ENCODE measurements around the gene TMTC4.
"Not testable (repeated sequence)": the region's sequence is repeated elsewhere in the genome, so short reads cannot be mapped to it uniquely, and the experiment has no call there.

TMTC4 gene, protein sequence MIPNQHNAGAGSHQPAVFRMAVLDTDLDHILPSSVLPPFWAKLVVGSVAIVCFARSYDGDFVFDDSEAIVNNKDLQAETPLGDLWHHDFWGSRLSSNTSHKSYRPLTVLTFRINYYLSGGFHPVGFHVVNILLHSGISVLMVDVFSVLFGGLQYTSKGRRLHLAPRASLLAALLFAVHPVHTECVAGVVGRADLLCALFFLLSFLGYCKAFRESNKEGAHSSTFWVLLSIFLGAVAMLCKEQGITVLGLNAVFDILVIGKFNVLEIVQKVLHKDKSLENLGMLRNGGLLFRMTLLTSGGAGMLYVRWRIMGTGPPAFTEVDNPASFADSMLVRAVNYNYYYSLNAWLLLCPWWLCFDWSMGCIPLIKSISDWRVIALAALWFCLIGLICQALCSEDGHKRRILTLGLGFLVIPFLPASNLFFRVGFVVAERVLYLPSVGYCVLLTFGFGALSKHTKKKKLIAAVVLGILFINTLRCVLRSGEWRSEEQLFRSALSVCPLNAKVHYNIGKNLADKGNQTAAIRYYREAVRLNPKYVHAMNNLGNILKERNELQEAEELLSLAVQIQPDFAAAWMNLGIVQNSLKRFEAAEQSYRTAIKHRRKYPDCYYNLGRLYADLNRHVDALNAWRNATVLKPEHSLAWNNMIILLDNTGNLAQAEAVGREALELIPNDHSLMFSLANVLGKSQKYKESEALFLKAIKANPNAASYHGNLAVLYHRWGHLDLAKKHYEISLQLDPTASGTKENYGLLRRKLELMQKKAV

DNA sequence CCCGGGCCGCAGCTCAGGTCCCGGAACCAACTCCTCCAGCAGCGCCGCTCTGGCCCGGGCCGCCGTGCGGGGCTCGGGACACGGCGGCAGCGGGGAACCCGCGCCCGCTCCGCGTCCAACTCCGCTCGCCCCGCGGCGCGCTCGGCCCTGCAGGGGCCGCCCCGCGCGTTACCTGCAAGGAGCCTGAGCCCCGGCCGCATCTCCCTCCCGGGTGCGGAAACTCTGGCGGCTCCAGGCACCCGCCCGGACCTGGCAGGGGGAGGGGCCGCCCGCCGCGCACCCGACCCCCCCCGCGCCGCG is at the start of gene TMTC4:
TSS of gene TMTC4 (minus strand) at position 224 of the 300 bp plus-strand sequence. CDS start 4,433 bp downstream, outside the sequence.
- no peak for DNase-seq

DNA sequence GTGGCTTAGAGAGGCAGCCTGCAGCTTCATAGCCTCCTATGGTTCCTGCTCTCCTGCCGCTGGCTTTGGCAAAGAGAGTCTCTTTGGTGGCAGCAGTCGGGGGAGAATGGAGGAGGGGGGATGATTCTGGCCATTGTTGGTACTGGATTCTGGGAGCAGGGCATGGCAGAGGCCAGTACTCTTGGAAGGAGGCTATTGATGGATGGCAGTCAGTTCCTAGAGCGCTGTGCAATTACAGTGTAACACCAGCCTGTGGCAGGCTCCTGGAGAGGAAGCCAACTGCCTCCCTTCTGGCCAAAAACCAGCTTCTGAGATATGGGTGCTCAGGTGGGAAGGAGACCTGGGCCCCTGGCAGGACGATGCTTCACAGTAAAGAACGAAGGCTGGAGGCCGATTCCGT is 47.9 kb upstream of the TMTC4 start:
- DNase-seq = no peak

DNA sequence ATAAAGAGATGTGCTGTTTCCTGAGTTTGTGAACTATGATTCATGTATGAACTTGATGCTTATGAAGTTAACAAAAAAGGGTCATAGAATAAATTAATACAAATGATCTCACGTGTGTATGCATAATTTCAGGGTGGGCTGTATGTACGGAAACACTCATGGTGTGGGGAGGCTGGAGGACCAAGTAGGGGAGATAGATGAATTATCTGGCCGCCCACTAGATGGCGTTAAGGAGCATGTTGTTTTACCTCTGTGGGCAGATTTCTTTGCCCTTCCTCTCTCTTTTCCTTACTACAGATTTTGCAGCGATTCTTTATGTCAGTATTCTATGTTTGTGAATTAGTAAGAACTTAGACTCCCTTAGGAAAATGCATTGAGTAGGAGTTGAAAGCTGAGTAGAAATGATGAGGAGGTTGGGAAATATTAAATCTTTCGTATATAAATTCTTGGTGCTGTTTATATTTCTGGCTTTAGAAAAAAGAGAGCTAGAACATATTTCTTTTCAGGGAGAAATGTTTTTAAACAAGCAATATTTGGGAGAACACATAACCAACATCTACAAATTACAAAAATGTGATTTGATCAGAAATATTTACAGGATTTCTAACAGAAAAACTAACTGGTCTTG is 47.4 kb upstream of the TMTC4 start:
- DNase-seq = peak; percentile 80

DNA sequence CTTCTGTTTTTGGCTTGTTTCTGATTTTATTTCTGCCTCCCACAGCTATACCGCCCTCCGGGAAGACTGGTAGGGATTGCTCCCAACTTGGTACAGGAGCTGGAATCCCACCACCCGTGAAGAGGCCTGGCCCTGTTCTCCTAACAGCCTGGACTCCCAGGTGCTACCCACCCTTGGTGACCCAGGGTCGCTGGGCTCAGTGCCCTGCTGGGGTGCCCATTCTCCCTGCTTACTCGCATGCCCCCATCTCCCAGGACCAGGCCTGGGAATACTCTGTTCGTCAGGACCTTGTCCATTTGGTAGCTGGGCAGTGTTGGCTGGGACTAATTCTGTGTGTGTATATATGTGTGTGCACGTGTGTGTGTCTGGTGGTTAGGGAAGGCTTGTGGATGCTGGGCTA is 41.0 kb upstream of the TMTC4 start:
- no peak for DNase-seq

DNA sequence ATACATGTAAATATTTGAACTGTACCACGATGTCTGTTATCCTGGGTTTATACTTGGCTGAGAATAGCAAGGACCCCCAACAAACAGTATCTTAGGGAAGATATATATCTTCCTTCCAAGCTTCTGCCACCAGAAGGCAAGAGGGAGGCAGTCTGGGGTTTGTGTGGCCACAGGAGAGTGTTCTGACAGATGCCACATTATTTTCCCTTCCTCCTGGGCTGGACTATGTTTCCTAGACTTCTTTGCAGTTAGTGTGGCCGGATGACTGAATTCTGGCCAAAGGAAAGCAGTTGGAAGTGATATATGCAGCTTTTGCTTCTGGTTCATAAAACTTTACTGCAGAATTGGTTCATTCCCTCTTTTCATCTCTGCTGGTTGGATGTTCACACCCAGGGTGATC is 39.9 kb upstream of the TMTC4 start:
- no peak for DNase-seq

DNA sequence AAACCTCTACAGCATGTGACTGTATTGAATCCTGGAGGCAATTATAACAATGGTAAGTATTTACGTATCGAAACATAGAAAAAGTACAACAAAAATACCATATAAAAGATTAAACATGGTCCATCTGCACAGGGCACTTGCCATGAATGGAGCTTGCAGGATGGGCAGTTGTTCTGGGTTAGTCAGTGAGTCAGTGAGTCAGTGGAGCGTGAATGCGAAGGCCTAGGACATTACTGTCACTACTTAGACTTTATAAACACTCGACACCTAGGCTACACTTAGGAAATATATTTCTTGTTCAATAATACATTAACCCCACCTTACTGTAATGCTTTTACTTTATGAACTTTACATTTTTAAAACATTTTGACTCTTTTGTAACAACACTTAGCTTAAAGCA is 35.6 kb upstream of the TMTC4 start:
- no peak for DNase-seq

DNA sequence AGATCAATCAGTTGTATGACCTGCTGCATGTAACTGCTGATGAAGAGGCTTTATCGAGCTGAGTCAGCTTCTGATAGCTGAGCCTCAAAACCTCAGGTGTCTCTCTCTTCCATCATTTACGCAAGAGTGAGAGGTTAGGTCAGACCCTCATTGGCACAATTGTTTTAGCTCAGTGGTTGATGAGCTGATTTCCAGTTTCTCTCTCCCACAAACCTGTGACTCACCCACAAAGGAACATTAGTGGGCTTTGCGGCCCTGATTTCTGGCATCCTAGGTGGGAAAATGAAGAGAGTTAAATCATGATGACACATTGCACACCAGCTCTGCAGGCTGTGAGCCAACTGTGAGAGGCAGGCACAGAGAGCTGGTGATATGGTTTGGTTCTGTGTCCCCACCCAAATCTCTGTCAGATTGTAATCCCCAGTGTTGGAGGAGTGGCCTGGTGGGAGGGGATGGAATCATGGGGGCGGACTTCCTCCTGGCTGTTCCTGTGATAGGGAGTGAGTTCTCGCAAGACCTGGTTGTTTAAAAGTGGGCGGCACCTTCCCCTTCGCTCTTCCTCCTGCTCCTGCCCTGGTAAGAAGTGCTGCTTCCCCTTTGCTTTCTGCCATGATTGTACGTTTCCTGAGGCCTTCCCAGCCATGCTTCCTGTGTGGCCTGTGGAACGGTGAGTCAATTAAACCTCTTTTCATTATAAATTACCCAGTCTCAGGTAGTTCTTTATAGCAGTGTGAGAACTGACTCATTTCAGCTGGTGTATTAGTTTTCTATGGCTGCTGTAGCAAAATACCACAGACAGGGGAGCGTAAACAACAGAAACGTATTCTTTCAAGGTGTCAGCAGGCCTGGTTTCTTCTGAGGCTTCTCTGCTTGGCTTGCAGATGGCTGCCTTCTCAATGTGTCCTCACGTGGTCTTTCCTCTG is 33.5 kb upstream of the TMTC4 start:
- DNase-seq = peak; percentile 40

DNA sequence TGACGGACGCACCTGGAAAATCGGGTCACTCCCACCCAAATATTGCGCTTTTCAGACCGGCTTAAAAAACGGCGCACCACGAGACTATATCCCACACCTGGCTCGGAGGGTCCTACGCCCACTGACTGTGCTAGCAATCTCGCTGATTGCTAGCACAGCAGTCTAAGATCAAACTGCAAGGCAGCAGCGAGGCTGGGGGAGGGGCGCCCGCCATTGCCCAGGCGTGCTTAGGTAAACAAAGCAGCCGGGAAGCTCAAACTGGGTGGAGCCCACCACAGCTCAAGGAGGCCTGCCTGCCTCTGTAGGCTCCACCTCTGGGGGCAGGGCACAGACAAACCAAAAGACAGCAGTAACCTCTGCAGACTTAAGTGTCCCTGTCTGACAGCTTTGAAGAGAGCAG is 23.7 kb upstream of the TMTC4 start:
- not testable (repeated sequence) for DNase-seq

DNA sequence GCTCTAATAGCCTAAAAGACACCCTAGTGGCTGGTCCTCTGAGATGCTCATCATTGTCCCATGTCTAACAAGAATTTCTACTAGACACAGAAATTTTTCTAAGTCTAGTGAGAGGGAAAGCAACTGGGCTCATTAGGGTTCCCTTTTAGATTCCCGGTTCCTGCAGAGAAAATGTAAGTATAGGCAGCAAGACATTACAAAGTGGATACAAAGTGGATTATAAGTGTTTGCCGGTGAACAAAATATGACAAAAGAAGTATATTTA is 20.8 kb upstream of the TMTC4 start:
- no peak for DNase-seq

DNA sequence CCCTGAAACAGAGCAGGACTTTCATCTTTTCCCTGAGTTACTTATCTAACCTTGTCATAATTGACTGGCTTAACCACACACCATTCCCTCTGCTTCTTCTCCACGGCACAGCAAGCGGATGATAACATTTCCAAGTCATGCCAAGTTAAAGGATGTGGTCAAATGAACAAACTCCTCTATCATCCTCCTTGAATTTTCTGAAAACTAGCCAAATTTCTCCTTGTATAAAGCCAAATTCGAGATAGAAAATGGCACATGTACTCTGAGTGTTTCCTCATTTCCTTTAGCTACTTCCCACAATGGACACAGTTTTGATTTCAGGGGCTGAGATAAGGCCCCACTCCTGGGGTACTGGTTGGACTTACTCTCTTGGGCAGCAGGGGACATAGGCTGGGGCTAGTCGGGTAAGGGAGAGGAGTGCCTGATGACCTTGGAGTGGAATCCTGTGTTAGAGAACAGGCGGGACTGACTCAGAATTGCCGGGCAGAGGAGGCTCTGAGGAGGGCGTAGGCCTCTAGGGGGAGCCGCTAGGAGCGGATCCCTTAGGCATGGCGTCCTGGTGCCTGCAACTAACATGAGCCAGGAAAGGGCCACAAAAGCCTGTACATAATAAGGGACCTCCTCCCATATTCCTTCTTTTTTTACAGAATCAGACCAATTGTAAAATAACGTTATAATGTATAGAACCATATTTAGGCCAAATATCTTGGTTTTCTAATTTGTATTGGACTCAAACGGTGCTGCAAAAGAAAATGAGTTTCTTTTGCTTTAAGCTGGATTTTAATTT is 20.3 kb upstream of the TMTC4 start:
- DNase-seq = peak; percentile 35

DNA sequence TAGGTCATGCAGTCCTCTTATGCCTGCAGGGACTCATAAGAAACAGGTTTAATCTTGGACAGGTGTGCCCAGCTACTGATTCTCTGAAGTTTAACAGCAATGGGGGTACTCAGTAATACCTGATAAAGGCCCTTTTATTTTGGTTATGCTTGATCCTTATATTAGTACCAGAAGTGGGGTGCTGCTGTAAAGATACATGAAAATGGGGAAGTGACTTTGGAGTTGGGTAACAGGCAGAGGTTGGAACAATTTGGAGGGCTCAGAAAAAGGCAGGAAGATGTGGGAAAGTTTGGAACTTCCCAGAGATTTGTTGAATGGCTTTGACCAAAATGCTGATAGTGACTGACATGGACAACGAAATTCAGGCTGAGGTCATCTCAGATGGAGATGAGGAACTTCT is 14.6 kb upstream of the TMTC4 start:
- no peak for DNase-seq

DNA sequence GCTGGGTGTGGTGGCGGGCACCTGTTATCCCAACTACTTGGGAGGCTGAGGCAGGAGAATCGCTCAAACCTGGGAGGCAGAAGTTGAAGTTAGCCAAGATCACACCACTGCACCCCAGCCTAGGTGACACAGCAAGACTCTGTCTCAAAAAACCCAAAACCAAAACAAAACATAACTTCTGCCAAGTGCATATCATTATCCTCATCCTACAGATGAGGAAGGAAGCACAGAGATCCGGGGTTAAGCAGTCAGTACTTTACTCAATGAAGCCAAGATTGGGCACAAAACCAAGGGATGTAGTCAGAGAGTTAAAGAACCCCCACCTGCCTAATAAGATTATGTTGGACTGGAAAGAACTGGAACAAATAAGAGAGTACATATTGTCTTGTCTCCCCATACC is 5.5 kb upstream of the TMTC4 start:
- DNase-seq = no peak

DNA sequence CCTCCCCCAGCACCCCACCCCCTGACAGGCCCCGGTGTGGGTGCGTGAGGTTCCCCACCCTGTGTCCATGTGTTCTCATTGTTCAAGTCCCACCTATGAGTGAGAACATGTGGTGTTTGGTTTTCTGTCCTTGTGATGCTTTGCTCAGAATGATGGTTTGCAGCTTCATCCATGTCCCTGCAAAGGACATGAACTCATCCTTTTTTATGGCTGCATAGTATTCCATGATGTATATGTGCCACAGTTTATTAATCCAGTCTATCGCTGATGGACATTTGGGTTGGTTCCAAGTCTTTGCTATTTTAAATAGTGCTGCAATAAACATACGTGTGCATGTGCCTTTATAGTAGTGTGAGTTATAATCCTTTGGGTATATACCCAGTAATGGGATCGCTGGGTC is 2.5 kb upstream of the TMTC4 start:
- DNase-seq = not testable (repeated sequence)

DNA sequence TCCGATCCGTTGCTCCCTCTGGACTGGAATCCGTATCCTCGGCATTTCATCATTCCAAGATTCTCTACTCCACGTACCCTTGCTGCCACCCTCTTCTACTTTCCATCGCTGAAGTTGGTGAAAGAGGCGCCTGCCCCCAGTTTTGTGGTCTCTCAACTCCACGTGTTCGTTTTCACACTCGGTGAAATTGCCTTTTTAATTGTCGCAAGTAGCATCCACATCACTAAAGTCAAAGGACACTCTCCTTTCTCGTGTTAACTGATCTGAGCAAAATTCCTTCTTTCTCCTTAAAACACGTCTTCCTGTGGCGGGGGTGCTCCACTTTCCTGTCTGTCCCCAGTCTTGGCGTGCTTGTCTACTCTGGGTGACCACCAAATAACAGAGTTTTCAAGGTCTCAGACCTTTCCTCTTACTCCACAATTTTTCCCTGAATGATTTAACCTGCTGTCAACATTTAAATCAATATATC is 1.1 kb upstream of the TMTC4 start:
- DNase-seq = peak; percentile 44

DNA sequence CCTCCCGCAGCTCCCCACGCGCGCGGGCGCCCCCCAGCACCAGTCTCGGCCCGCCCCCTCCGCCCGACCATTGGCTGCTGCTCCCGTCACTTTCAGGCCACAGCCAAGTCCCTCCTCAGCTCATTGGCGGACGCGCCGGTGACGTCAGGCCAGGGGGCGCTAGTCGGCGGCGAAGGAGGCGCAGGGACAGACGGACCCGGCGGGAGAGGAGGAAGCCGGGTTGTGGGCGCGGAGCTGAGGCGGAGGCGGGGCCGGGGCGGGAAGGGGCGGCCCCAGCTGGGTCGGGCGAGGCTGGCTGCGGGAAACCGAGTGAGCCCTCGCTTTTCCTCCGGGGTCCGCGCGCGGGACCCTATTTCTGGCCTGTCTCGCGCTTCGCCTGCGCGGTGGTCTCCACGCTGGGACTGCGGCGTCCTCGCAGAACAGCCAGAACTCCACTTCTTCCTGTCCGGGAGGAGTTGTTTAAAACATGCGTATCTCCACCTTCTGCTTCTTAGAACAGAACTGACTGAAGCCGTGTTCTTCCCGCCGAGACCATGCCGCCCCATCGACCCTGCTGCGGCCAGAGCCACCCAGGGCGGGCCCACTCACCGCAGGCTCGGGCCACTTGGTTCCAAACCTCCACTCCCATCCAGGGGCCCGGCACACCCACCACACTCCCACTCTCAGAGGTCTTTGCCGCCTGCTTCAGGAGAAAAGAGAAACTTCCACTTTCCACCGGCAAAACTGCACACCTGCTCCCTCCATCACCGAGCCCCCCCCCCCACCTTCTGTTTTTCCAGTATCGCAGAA is 471 bp upstream of the TMTC4 start:
- DNase-seq = peak; percentile 100

DNA sequence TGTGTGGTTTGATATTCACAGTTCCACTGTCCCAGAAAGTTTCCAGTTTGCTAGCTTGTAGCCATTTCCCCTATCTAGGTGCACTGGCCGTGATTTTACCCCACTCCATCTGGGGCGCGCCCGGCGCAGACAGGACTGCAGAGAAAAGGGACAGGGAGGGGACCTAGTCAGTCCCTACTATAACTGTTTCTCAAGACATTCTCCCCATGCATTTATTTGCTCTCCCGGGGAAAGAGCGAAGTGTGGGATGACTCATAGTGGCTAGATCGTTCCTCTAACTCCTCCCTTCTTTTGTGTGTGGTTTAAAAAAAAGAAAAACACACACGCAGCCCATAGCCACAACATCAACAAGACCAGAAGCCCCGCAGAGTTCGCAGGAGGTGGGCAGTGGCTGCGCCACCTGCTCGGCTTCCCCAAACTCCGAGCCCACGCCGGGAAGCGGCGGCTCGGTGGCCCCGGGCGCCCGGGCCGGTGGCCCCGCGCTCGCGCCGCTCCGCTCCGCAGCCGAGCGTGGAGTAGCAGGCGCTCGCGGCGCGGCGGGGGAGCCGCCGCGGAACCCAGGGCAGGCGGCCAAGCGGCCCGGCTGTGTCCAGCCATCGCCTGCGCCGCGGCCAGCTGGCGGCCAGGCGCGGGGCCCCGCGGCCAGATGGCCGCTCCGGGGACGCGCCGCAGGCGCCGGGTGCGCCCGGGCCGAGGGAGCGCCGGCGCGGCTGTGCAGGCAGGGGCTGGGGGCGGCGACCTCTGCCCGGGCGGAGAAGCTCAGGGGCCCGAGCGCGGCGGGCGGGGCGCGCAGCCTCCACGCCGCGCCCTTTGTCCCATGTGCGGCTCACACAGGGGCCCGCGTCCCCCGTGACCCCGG is 653 bp downstream of the TMTC4 start:
- peak; percentile 47 for DNase-seq

DNA sequence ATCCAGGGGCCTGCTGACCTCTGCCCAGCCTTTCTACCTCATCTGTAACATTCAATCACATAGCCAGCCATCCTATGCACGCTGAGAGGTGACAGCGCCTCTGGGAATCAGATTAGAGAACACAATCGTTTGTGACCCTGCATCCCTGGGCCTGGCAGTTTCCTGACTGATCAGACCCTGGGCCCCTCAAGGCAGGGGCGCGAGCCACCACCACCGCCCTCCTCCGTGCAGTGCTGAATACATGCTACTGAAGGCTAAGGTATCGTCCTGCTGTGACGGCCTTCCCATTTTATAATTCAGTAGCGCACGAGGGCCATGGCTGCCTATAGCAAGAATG is 1.3 kb downstream of the TMTC4 start:
- no peak for DNase-seq

DNA sequence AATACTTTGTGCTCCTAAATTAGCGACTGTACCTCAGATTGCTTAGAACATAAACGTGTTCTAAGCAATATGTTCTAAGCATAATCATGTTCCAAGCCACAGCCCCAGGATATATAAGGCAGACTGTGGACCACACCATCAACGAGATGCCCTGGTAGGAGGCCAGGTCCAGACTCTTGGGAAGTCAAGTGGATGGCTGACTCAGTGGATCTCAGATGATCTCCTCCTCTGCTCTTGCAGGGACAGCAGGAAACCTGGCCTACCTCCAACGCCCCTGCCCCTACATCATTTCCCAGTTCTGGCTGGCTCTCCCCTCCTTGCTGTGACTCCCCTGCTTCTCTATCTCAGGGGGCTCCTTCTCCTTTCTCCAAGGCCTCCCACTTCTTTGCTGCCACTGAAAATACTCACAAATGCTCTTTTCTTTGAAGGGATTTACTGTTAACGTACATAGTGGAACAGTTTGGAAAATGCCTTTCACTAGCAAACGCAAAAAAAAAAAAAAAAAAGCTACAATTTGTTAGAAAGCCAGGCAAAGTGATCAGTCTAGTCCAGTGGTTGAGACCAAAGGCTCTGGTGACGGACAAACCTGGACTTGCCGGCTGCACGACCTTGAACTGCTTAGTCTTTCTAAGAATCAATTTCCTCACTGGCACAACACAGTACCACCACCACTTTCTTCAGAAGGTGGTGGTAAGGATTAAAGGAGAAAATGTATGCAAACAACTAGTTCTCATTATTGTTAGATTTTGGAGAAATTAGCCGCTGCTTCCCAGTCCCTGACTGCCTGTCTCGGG is 3.0 kb downstream of the TMTC4 start:
- DNase-seq = no peak

DNA sequence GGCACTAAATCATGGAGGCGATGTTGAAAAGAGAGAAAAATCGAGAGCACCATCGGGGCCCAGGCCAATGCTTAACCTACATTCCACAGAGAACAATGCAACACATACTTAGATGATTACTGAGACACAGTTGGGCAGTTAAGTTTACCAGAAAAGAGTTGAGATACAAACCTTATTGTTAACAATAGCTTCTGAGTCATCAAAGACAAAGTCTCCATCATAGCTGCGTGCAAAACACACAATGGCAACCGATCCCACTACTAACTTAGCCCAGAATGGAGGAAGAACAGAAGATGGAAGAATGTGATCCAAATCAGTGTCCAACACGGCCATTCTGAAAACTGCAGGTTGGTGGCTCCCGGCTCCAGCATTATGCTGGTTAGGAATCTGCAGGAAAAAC is 6.2 kb downstream of the TMTC4 start:
- DNase-seq = no peak

DNA sequence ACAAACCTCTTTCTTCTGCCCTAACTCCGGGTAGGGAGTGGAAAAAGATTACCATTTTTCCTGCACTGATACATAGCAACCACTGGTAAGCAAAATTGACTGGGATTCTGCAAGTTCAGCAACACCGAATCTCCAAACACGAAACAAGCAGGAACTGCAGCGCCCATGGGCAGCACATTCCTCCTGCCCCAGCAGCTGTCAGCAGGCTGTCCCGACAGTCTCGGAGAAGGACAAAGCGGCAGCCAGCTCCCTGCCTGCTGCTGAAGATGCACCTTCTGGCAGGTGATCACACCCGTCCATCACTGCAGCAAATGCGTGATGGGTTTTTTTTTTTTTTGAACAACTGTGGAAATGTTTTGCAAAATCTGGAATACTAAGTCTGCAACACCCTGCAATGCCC is 6.7 kb downstream of the TMTC4 start:
- DNase-seq = no peak

Data from stimulated activated CD8-positive, alpha-beta memory T cell treated with anti-CD3 and anti-CD28 coated beads, Interleukin-4, amount 100 ng/mL, for 48 hours (primary cell).